ENCODE data around the gene USP17L28.
"Not testable (repeated sequence)": the region's sequence is repeated elsewhere in the genome, so short reads cannot be mapped to it uniquely, and the experiment has no call there.

The USP17L28 gene

DNA sequence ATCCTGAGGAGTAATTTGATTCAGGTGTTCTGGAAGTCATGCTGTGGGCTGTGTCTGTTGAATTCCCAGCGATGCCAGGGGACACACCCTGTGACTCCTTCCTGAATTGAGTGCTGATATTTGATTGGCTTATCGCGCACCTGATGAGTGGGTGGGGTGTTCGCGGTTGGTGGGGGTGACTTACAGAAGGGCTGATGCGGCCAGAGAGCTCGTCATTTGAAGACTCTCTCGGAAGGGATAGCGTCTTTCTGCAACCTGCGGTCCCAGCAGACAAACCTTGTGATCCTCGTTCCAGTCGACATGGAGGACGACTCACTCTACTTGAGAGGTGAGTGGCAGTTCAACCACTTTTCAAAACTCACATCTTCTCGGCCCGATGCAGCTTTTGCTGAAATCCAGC, at the start of gene USP17L28:
Gene USP17L28 (plus strand): TSS at position 301 of the 400 bp plus-strand sequence. CDS start 0 bp downstream, at position 301.
- not testable (repeated sequence) for DNase-seq (ENCODE audit: low spot score)

- DNase-seq (ENCODE audit: low spot score): not testable (repeated sequence)
Measured at GRCh38 chr4:9324191-9324590, 24.5 kb upstream of the USP17L28 start.

- not testable (repeated sequence) for DNase-seq (ENCODE audit: low spot score)
Measured at GRCh38 chr4:9324865-9325264, 23.8 kb upstream of the USP17L28 start, which contains the start of gene USP17L24. Gene USP17L24 (plus strand): TSS chr4:9325165. CDS start chr4:9325165, 0 bp downstream.

DNA sequence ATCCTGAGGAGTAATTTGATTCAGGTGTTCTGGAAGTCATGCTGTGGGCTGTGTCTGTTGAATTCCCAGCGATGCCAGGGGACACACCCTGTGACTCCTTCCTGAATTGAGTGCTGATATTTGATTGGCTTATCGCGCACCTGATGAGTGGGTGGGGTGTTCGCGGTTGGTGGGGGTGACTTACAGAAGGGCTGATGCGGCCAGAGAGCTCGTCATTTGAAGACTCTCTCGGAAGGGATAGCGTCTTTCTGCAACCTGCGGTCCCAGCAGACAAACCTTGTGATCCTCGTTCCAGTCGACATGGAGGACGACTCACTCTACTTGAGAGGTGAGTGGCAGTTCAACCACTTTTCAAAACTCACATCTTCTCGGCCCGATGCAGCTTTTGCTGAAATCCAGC, 19.1 kb upstream of the USP17L28 start, which contains the start of gene USP17L25:
Gene USP17L25 (plus strand): TSS at position 301 of the 400 bp plus-strand sequence. CDS start 0 bp downstream, at position 301.
- not testable (repeated sequence) for DNase-seq (ENCODE audit: low spot score)

DNA sequence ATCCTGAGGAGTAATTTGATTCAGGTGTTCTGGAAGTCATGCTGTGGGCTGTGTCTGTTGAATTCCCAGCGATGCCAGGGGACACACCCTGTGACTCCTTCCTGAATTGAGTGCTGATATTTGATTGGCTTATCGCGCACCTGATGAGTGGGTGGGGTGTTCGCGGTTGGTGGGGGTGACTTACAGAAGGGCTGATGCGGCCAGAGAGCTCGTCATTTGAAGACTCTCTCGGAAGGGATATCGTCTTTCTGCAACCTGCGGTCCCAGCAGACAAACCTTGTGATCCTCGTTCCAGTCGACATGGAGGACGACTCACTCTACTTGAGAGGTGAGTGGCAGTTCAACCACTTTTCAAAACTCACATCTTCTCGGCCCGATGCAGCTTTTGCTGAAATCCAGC, 14.3 kb upstream of the USP17L28 start, which contains the start of gene USP17L26:
Gene USP17L26 (plus strand): TSS at position 301 of the 400 bp plus-strand sequence. CDS start 0 bp downstream, at position 301.
- DNase-seq (ENCODE audit: low spot score): not testable (repeated sequence)

- not testable (repeated sequence) for DNase-seq (ENCODE audit: low spot score)
Measured at GRCh38 chr4:9339103-9339502, 9.6 kb upstream of the USP17L28 start, which contains the start of gene USP17L5. Gene USP17L5 (plus strand): TSS chr4:9339403. CDS start chr4:9339403, 0 bp downstream.

DNA sequence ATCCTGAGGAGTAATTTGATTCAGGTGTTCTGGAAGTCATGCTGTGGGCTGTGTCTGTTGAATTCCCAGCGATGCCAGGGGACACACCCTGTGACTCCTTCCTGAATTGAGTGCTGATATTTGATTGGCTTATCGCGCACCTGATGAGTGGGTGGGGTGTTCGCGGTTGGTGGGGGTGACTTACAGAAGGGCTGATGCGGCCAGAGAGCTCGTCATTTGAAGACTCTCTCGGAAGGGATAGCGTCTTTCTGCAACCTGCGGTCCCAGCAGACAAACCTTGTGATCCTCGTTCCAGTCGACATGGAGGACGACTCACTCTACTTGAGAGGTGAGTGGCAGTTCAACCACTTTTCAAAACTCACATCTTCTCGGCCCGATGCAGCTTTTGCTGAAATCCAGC, 4.8 kb upstream of the USP17L28 start, which contains the start of gene USP17L27:
Gene USP17L27 (plus strand): TSS at position 301 of the 400 bp plus-strand sequence. CDS start 0 bp downstream, at position 301.
- DNase-seq (ENCODE audit: low spot score): not testable (repeated sequence)

GRCh38 chr4:9350866-9351265, 2.2 kb downstream of the USP17L28 start:
- DNase-seq (ENCODE audit: low spot score): not testable (repeated sequence)

- DNase-seq (ENCODE audit: low spot score): not testable (repeated sequence)
Measured at GRCh38 chr4:9353338-9353737, 4.6 kb downstream of the USP17L28 start, which contains the start of gene USP17L29. Gene USP17L29 (plus strand): TSS chr4:9353638. CDS start chr4:9353638, 0 bp downstream.

DNA sequence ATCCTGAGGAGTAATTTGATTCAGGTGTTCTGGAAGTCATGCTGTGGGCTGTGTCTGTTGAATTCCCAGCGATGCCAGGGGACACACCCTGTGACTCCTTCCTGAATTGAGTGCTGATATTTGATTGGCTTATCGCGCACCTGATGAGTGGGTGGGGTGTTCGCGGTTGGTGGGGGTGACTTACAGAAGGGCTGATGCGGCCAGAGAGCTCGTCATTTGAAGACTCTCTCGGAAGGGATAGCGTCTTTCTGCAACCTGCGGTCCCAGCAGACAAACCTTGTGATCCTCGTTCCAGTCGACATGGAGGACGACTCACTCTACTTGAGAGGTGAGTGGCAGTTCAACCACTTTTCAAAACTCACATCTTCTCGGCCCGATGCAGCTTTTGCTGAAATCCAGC, 14.1 kb downstream of the USP17L28 start, which contains the start of gene USP17L30:
Gene USP17L30 (plus strand): TSS at position 301 of the 400 bp plus-strand sequence. CDS start 0 bp downstream, at position 301.
- DNase-seq (ENCODE audit: low spot score): not testable (repeated sequence)

- DNase-seq (ENCODE audit: low spot score): not testable (repeated sequence)
Measured at GRCh38 chr4:9379881-9380280, 31.2 kb downstream of the USP17L28 start.

- peak; percentile 51 for DNase-seq (ENCODE audit: low spot score)
Measured at GRCh38 chr4:9381012-9381534, 32.4 kb downstream of the USP17L28 start.

GRCh38 chr4:9384126-9384525, 35.4 kb downstream of the USP17L28 start:
- DNase-seq (ENCODE audit: low spot score): no peak

GRCh38 chr4:9389001-9389400, 40.3 kb downstream of the USP17L28 start:
- not testable (repeated sequence) for DNase-seq (ENCODE audit: low spot score)

Data from ecto neural progenitor cell (in vitro differentiated cells).